ENCODE measurements around the gene CCDC74A.

DNA sequence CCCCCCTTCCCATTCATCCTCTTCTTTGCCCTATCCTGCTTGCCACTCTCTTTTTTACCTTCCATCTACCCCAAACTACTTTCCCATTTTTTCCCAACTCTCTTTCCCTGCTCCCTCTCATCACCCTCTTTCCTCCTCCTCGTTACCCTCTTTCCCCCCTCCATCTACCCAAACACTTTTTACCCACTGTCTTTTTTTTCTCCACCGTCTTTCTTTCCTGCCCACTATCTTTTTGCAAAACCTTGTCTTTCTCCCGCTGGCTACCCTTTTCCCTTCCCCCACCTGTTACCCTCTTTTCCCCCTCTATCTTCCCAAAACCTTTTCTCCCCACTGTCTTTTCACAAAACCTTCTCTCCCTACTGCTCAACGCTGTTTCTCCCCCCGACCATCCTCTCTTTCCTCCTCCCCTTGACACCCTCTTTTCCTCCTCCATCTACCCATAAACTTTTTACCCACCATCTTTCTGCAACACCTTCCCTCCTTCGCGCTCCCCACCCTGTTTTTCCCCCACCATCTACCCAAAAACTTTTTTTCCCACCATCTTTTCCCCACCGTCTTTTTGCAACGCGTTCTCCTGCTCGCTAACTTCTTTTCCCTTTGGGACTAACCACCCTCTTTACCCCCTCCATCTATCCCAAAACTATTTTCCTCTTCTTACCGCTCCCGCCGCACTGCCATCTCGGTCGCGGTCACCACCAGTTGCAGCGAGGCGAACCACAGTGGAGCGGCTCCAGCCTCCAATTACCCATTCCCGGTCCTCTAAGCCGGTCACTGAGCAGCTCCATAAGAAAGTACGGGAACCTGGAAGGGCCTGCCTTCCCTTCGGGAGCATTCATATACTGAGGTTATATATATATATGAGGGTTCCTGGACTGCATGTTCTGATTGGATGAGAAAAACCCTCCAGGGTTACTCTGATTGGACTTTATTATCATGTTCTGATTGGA, 15.0 kb downstream of the CCDC74A start:
- TF ChIP-seq POLR2AphosphoS5 (IDR thresholded peaks at IDR 0.05; ENCODE audit: low read depth, low read length), result no peak
- no peak for TF ChIP-seq TAF1 (IDR thresholded peaks at IDR 0.05; ENCODE audit: borderline replicate concordance, insufficient read depth, low read length)
- no peak for TF ChIP-seq SIN3A (IDR thresholded peaks at IDR 0.05; ENCODE audit: borderline replicate concordance, insufficient read depth, low read length)
- TF ChIP-seq, protein P1, sequence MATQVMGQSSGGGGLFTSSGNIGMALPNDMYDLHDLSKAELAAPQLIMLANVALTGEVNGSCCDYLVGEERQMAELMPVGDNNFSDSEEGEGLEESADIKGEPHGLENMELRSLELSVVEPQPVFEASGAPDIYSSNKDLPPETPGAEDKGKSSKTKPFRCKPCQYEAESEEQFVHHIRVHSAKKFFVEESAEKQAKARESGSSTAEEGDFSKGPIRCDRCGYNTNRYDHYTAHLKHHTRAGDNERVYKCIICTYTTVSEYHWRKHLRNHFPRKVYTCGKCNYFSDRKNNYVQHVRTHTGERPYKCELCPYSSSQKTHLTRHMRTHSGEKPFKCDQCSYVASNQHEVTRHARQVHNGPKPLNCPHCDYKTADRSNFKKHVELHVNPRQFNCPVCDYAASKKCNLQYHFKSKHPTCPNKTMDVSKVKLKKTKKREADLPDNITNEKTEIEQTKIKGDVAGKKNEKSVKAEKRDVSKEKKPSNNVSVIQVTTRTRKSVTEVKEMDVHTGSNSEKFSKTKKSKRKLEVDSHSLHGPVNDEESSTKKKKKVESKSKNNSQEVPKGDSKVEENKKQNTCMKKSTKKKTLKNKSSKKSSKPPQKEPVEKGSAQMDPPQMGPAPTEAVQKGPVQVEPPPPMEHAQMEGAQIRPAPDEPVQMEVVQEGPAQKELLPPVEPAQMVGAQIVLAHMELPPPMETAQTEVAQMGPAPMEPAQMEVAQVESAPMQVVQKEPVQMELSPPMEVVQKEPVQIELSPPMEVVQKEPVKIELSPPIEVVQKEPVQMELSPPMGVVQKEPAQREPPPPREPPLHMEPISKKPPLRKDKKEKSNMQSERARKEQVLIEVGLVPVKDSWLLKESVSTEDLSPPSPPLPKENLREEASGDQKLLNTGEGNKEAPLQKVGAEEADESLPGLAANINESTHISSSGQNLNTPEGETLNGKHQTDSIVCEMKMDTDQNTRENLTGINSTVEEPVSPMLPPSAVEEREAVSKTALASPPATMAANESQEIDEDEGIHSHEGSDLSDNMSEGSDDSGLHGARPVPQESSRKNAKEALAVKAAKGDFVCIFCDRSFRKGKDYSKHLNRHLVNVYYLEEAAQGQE (IDR thresholded peaks at IDR 0.05; ENCODE audit: insufficient read depth in 1 of 2, low read depth in 2 of 2, low read length in 2 of 2), result no peak
